ENCODE data around the gene KLHL10. TPM values are rescaled to one million over a fixed set of nuclear protein-coding genes. Genes with fewer than 3 reads are reported as not detected.

Gene KLHL10
- total RNA-seq, 1 experiment from 2014 or later = not detected

DNA sequence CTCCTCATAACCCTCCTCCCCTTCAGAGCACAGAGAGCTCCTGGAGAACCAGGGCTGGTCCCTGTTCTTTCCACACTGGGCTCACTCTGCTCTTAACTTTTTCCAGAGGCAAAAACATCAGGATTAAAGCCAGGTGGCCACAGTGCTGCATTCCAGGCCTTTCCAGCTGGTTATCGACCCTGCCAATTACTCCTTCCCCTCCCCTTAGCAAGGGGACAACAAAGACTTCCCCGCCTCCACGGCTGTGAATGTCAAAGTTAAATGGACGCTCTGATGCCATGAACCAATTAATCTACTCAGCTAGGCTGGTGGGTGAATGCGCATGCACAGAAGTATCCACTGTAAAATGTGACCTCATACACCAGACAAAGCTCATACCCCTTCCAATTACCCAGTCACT lies 58.0 kb downstream of the KLHL10 start:
- peak; percentile 8 for DNase-seq (ENCODE audit: low read depth)

DNA sequence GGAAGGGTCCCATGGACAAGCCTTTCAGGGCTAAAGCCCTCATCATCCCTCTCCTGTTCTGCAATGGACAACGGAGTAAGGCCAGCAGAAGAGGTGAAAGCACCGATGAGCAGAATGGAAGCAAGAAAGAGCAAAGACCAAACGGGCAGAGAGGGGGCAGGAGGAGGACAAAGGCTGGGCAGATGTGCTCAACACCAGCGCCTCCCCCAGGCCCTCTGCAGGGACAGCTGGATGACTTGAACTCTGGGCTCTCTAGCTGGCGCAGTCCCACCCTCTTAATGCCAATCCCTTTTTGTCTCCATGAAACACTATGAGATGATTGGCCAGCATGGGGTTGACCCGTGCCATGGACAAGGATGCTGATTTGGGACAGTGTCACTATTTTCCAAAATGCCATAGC lies 59.1 kb downstream of the KLHL10 start:
- no peak for DNase-seq (ENCODE audit: low read depth)

Other genes with a start within 250 kb of the KLHL10 start
- 0.72 and 0.88 TPM in 2 replicates for gene KRT16, start 225.1 kb upstream of the KLHL10 start, total RNA-seq (2014; rRNA removed; shearing (Covaris generic))
- 35.9 and 48.9 TPM in 2 replicates for gene KRT17, start 213.2 kb upstream of the KLHL10 start, total RNA-seq (2014; rRNA removed; shearing (Covaris generic))
- 43.2 and 47.6 TPM in 2 replicates for gene EIF1, start 148.9 kb upstream of the KLHL10 start, total RNA-seq (2014; rRNA removed; shearing (Covaris generic))
- gene GAST, start 125.5 kb upstream of the KLHL10 start, total RNA-seq (2014; rRNA removed; shearing (Covaris generic)) = not detected in 2 replicates
- not detected in 2 replicates for gene HAP1, start 103.2 kb upstream of the KLHL10 start, total RNA-seq (2014; rRNA removed; shearing (Covaris generic))
- 27.5 and 37.2 TPM in 2 replicates for gene JUP, start 51.1 kb upstream of the KLHL10 start, total RNA-seq (2014; rRNA removed; shearing (Covaris generic))
- gene P3H4, start 25.9 kb upstream of the KLHL10 start, total RNA-seq (2014; rRNA removed; shearing (Covaris generic)) = 36.0 and 40.6 TPM in 2 replicates
- 115 and 133 TPM in 2 replicates for gene FKBP10, start 24.8 kb upstream of the KLHL10 start, total RNA-seq (2014; rRNA removed; shearing (Covaris generic))
- 37.5 and 39.4 TPM in 2 replicates for gene NT5C3B, start 1.6 kb upstream of the KLHL10 start, total RNA-seq (2014; rRNA removed; shearing (Covaris generic))
- 11.8 and 18.3 TPM in 2 replicates for gene KLHL11, start 27.6 kb downstream of the KLHL10 start, total RNA-seq (2014; rRNA removed; shearing (Covaris generic))
- gene ACLY, start 81.1 kb downstream of the KLHL10 start, total RNA-seq (2014; rRNA removed; shearing (Covaris generic)) = 98.2 and 99.4 TPM in 2 replicates
- 0.78 and 1.9 TPM in 2 replicates for gene ODAD4, start 92.8 kb downstream of the KLHL10 start, total RNA-seq (2014; rRNA removed; shearing (Covaris generic))
- 37.8 and 43.9 TPM in 2 replicates for gene CNP, start 129.0 kb downstream of the KLHL10 start, total RNA-seq (2014; rRNA removed; shearing (Covaris generic))
- gene DNAJC7, start 179.6 kb downstream of the KLHL10 start, total RNA-seq (2014; rRNA removed; shearing (Covaris generic)) = 63.1 and 65.7 TPM in 2 replicates
- gene NKIRAS2, start 182.3 kb downstream of the KLHL10 start, total RNA-seq (2014; rRNA removed; shearing (Covaris generic)) = 36.2 and 38.0 TPM in 2 replicates
- gene C17orf113, start 212.8 kb downstream of the KLHL10 start, total RNA-seq (2014; rRNA removed; shearing (Covaris generic)) = 0.10 and 0.24 TPM in 2 replicates

All from RPMI7951 (cell line).